ENCODE measurements around the gene SEC31A. TPM values are rescaled to one million over a fixed set of nuclear protein-coding genes. Genes with fewer than 3 reads are reported as not detected.

The SEC31A gene
- 100 to 1,000 TPM; 117 to 458 (median 253) TPM for total RNA-seq

- intact Hi-C loops (cut with DNase I; ENCODE audit: low total_unique reads), result no loop called here
- Histone ChIP-seq H3K4me3 (peak within 1 kb of the TSS; percentile 91 to 94), H3K36me3 (no peaks in the 10 kb centered on the region), H3K4me1 (no peaks in the 10 kb centered on the region), H3K9me3 (peaks cover 0 to 3% of the 10 kb centered on the region in 2 donors), H3K27me3 (no peaks in the 10 kb centered on the region), H3K27ac (peak within 1 kb of the TSS; percentile 94 to 98)
- TF ChIP-seq POLR2A (IDR thresholded peaks at IDR 0.05) (peak; percentile 83 to 92), CTCF (IDR thresholded peaks at IDR 0.05) (peak in 3 of 4 experiments; percentile 3 to 28 (median 13))
- DNase-seq, result peak; percentile 93 to 95
Observed at GRCh38 chr4:82890901-82891706, at the start of gene SEC31A. Gene SEC31A (minus strand): TSS chr4:82891153. CDS start chr4:82881936, 9,217 bp downstream.

- TF ChIP-seq POLR2A (IDR thresholded peaks at IDR 0.05) (no peak), CTCF (IDR thresholded peaks at IDR 0.05) (no peak)
- no peak overlapping the region for H3K27ac ChIP-seq
- no peak for DNase-seq
- no peaks in the 10 kb centered on the region for H3K4me1 ChIP-seq
- no peak overlapping the region for H3K4me3 ChIP-seq
- intact Hi-C loops (cut with DNase I; ENCODE audit: low total_unique reads), result no loop called here
- no peaks in the 10 kb centered on the region for H3K9me3 ChIP-seq
- no peaks in the 10 kb centered on the region for H3K27me3 ChIP-seq
- no peaks in the 10 kb centered on the region for H3K36me3 ChIP-seq
Observed at GRCh38 chr4:82939414-82939813, 48.5 kb upstream of the SEC31A start.

GRCh38 chr4:82934441-82934840, 43.5 kb upstream of the SEC31A start:
- Histone ChIP-seq H3K4me1 (no peaks in the 10 kb centered on the region), H3K9me3 (no peaks in the 10 kb centered on the region), H3K27ac (no peak overlapping the region), H3K27me3 (no peaks in the 10 kb centered on the region), H3K36me3 (no peaks in the 10 kb centered on the region), H3K4me3 (no peak overlapping the region)
- intact Hi-C loops (cut with DNase I; ENCODE audit: low total_unique reads), result no loop called here
- no peak for DNase-seq
- no peak for TF ChIP-seq POLR2A (IDR thresholded peaks at IDR 0.05)
- TF ChIP-seq CTCF (IDR thresholded peaks at IDR 0.05), result no peak

- H3K36me3 ChIP-seq, result no peaks in the 10 kb centered on the region
- TF ChIP-seq POLR2A (IDR thresholded peaks at IDR 0.05) (no peak), CTCF (IDR thresholded peaks at IDR 0.05) (no peak)
- H3K4me3 ChIP-seq, result no peak overlapping the region
Observed at GRCh38 chr4:82930848-82931755, 40.1 kb upstream of the SEC31A start.

More at GRCh38 chr4:82930848-82931755, 40.1 kb upstream of the SEC31A start:
- intact Hi-C loops (cut with DNase I; ENCODE audit: low total_unique reads), result no loop called here
- Histone ChIP-seq H3K27me3 (no peaks in the 10 kb centered on the region), H3K9me3 (no peaks in the 10 kb centered on the region), H3K27ac (no peak overlapping the region), H3K4me1 (no peaks in the 10 kb centered on the region)
- DNase-seq, result no peak

All from uterus (tissue), 4 donors.